ENCODE measurements around the gene RHD. TPM values are rescaled to one million over a fixed set of nuclear protein-coding genes. Genes with fewer than 3 reads are reported as not detected.
"Not testable (repeated sequence)": the region's sequence is repeated elsewhere in the genome, so short reads cannot be mapped to it uniquely, and the experiment has no call there.

Gene RHD
- total RNA-seq, 1 experiment from 2014 or later: not detected

GRCh38 chr1:25287164-25287563, 14.9 kb downstream of the RHD start:
- intact Hi-C loops (cut with micrococcal nuclease): loop anchor here (10.0 kb wide), 1 partner anchor 128 kb away; no protein-coding TSS in a partner anchor

GRCh38 chr1:25288573-25289101, 16.3 kb downstream of the RHD start:
- H3K79me2 ChIP-seq (ENCODE audit: low read length); POLR2A ChIA-PET (ENCODE audit: unreplicated experiment); H3K9me3 ChIP-seq (ENCODE audit: low read length); H3K27me3 ChIP-seq (ENCODE audit: low read length); DNase-seq; H2AFZ ChIP-seq (ENCODE audit: low read length); H3K36me3 ChIP-seq (ENCODE audit: low read depth, low read length); H3K4me1 ChIP-seq (ENCODE audit: insufficient read depth, low read length); H4K20me1 ChIP-seq (ENCODE audit: low read length); H3F3A ChIP-seq (ENCODE audit: low read length, unreplicated experiment); H3K9me2 ChIP-seq (replicated peaks; ENCODE audit: low read length); H3K27ac ChIP-seq (ENCODE audit: low read length); H3K9ac ChIP-seq (ENCODE audit: low read length); H3K4me3 ChIP-seq (ENCODE audit: low read length); ATAC-seq; BruUV-seq (replicated peaks); H3K4me2 ChIP-seq (ENCODE audit: low read length); CTCF ChIA-PET: not testable (repeated sequence)
- intact Hi-C loops (cut with micrococcal nuclease): loop anchor here (10.0 kb wide), 1 partner anchor 126 kb away; no protein-coding TSS in a partner anchor

More at GRCh38 chr1:25287164-25287563, 14.9 kb downstream of the RHD start:
- H3K9me3 ChIP-seq (ENCODE audit: low read length); H3K4me1 ChIP-seq (ENCODE audit: insufficient read depth, low read length); H3K79me2 ChIP-seq (ENCODE audit: low read length); H3F3A ChIP-seq (ENCODE audit: low read length, unreplicated experiment); H3K36me3 ChIP-seq (ENCODE audit: low read depth, low read length); H3K27ac ChIP-seq (ENCODE audit: low read length); H2AFZ ChIP-seq (ENCODE audit: low read length); H3K9ac ChIP-seq (ENCODE audit: low read length); ATAC-seq; H4K20me1 ChIP-seq (ENCODE audit: low read length); BruUV-seq (replicated peaks); H3K27me3 ChIP-seq (ENCODE audit: low read length); H3K4me2 ChIP-seq (ENCODE audit: low read length); H3K4me3 ChIP-seq (ENCODE audit: low read length); DNase-seq; H3K9me2 ChIP-seq (replicated peaks; ENCODE audit: low read length); POLR2A ChIA-PET (ENCODE audit: unreplicated experiment): not testable (repeated sequence)
- CTCF ChIA-PET: interaction anchor here (0.6 kb wide), 1 partner anchor 118 kb away, joined by 3 read pairs; no protein-coding TSS in a partner anchor

- H3K79me2 ChIP-seq (ENCODE audit: low read length); H3K4me3 ChIP-seq (ENCODE audit: low read length); H2AFZ ChIP-seq (ENCODE audit: low read length); H3K27ac ChIP-seq (ENCODE audit: low read length); H3K9me3 ChIP-seq (ENCODE audit: low read length); H3K27me3 ChIP-seq (ENCODE audit: low read length); H3K9me2 ChIP-seq (replicated peaks; ENCODE audit: low read length); H3K36me3 ChIP-seq (ENCODE audit: low read depth, low read length); H3F3A ChIP-seq (ENCODE audit: low read length, unreplicated experiment); H3K9ac ChIP-seq (ENCODE audit: low read length); H3K4me2 ChIP-seq (ENCODE audit: low read length); CTCF ChIA-PET; intact Hi-C loops (cut with micrococcal nuclease); POLR2A ChIA-PET (ENCODE audit: unreplicated experiment); DNase-seq; BruUV-seq (replicated peaks); H3K4me1 ChIP-seq (ENCODE audit: insufficient read depth, low read length); H4K20me1 ChIP-seq (ENCODE audit: low read length): not testable (repeated sequence)
- peak; percentile 79 for ATAC-seq
Measured at GRCh38 chr1:25290043-25290442, 17.7 kb downstream of the RHD start.

GRCh38 chr1:25293426-25293825, 21.1 kb downstream of the RHD start:
- H3K27ac ChIP-seq (ENCODE audit: low read length); H3K9ac ChIP-seq (ENCODE audit: low read length); H3F3A ChIP-seq (ENCODE audit: low read length, unreplicated experiment); H3K4me3 ChIP-seq (ENCODE audit: low read length); H3K9me3 ChIP-seq (ENCODE audit: low read length); H2AFZ ChIP-seq (ENCODE audit: low read length); H3K27me3 ChIP-seq (ENCODE audit: low read length); H3K79me2 ChIP-seq (ENCODE audit: low read length); H3K4me1 ChIP-seq (ENCODE audit: insufficient read depth, low read length); CTCF ChIA-PET; BruUV-seq (replicated peaks); H3K9me2 ChIP-seq (replicated peaks; ENCODE audit: low read length); H3K4me2 ChIP-seq (ENCODE audit: low read length); POLR2A ChIA-PET (ENCODE audit: unreplicated experiment); H4K20me1 ChIP-seq (ENCODE audit: low read length); intact Hi-C loops (cut with micrococcal nuclease); DNase-seq; ATAC-seq; H3K36me3 ChIP-seq (ENCODE audit: low read depth, low read length): not testable (repeated sequence)

GRCh38 chr1:25294889-25295826, 22.8 kb downstream of the RHD start:
- H3K4me3 ChIP-seq (ENCODE audit: low read length); H3F3A ChIP-seq (ENCODE audit: low read length, unreplicated experiment); CTCF ChIA-PET; intact Hi-C loops (cut with micrococcal nuclease); POLR2A ChIA-PET (ENCODE audit: unreplicated experiment); H3K36me3 ChIP-seq (ENCODE audit: low read depth, low read length); BruUV-seq (replicated peaks); H3K27ac ChIP-seq (ENCODE audit: low read length); H3K9me2 ChIP-seq (replicated peaks; ENCODE audit: low read length); H3K27me3 ChIP-seq (ENCODE audit: low read length); H2AFZ ChIP-seq (ENCODE audit: low read length); H3K9ac ChIP-seq (ENCODE audit: low read length); ATAC-seq; DNase-seq; H3K4me2 ChIP-seq (ENCODE audit: low read length); H3K9me3 ChIP-seq (ENCODE audit: low read length); H3K4me1 ChIP-seq (ENCODE audit: insufficient read depth, low read length); H3K79me2 ChIP-seq (ENCODE audit: low read length); H4K20me1 ChIP-seq (ENCODE audit: low read length): not testable (repeated sequence)

GRCh38 chr1:25296501-25296900, 24.2 kb downstream of the RHD start:
- POLR2A ChIA-PET (ENCODE audit: unreplicated experiment); H3K4me2 ChIP-seq (ENCODE audit: low read length); H3K4me1 ChIP-seq (ENCODE audit: insufficient read depth, low read length); ATAC-seq; H3K9me2 ChIP-seq (replicated peaks; ENCODE audit: low read length); BruUV-seq (replicated peaks); H3K9ac ChIP-seq (ENCODE audit: low read length); DNase-seq; CTCF ChIA-PET; H4K20me1 ChIP-seq (ENCODE audit: low read length); H3F3A ChIP-seq (ENCODE audit: low read length, unreplicated experiment); H3K27me3 ChIP-seq (ENCODE audit: low read length); H3K79me2 ChIP-seq (ENCODE audit: low read length); H3K36me3 ChIP-seq (ENCODE audit: low read depth, low read length); H3K27ac ChIP-seq (ENCODE audit: low read length); H2AFZ ChIP-seq (ENCODE audit: low read length); H3K4me3 ChIP-seq (ENCODE audit: low read length); intact Hi-C loops (cut with micrococcal nuclease); H3K9me3 ChIP-seq (ENCODE audit: low read length): not testable (repeated sequence)
